Cardiac muscle cell (in vitro differentiated cells and primary cell): ENCODE data around the gene PEPD. TPM values are rescaled to one million over a fixed set of nuclear protein-coding genes. Genes with fewer than 3 reads are reported as not detected.

Experiments
- DNase-seq, 2 donors: peaks; one replicate each; pipeline versions ENCODE4 v3.0.0 to v3.0.0-alpha.2; 2010 to 2017; ENCODE audit warnings: low read depth in 1 of 2, low spot score in 1 of 2
- H3K27ac ChIP-seq: fragments of 200-600 bp; sonication (generic); 2 replicates; pipeline ENCODE4 v1.5.1; 2016
- H3K27me3 ChIP-seq: fragments of 200-600 bp; sonication (generic); 2 replicates; pipeline ENCODE4 v1.6.0; 2016; ENCODE audit warnings: control low read depth
- H3K36me3 ChIP-seq: fragments of 200-600 bp; sonication (generic); 2 replicates; pipeline ENCODE4 v1.5.1; 2016; ENCODE audit warnings: control low read depth
- H3K4me1 ChIP-seq: fragments of 200-600 bp; sonication (generic); 2 replicates; pipeline ENCODE4 v1.8.1; 2017; ENCODE audit warnings: low read depth, mild to moderate bottlenecking, mixed run types
- H3K4me3 ChIP-seq: fragments of 200-600 bp; sonication (generic); 2 replicates; pipeline ENCODE4 v1.5.1; 2016; ENCODE audit warnings: mild to moderate bottlenecking
- H3K9me3 ChIP-seq: fragments of 200-600 bp; sonication (generic); 2 replicates; pipeline ENCODE4 v1.5.1; 2017; ENCODE audit warnings: low read depth, mild to moderate bottlenecking, control low read depth
- CTCF ChIP-seq: IDR thresholded peaks from 2 replicates; pipeline ENCODE4 v1.5.1; 2012; ENCODE audit warnings: low read depth, mild to moderate bottlenecking, low read length
- polyA plus RNA-seq: library from polyadenylated mRNA; unstranded; fragments of >200 nt; fragmentation: Nextera tagmentation; extraction: Ambion mirVana; gene quantifications from 2 replicates; pipeline ENCODE4 v1.2.1, GENCODE V29; 2016
- total RNA-seq: library from RNA; depleted of rRNA; stranded (reverse); fragments of >200 nt; gene quantifications from 2 replicates; pipeline ENCODE4 v1.2.3, GENCODE V29; 2016

PEPD gene
- total and polyA plus RNA-seq, 2 experiments from 2014 or later, result 40.3 to 80.6 TPM

- no peak for TF ChIP-seq CTCF
- H3K9me3 ChIP-seq, result no peaks in the 10 kb centered on the region
- no peak for DNase-seq
- no peaks in the 10 kb centered on the region for H3K36me3 ChIP-seq
- H3K27ac ChIP-seq, result no peak overlapping the region
- H3K4me3 ChIP-seq, result no peak overlapping the region
- no peaks in the 10 kb centered on the region for H3K27me3 ChIP-seq
- no peaks in the 10 kb centered on the region for H3K4me1 ChIP-seq
Measured at GRCh38 chr19:33504058-33504444, 17.5 kb downstream of the PEPD start.

- H3K9me3 ChIP-seq, result no peaks in the 10 kb centered on the region
- H3K27me3 ChIP-seq, result no peaks in the 10 kb centered on the region
- H3K27ac ChIP-seq, result no peak overlapping the region
- H3K4me1 ChIP-seq, result no peaks in the 10 kb centered on the region
- DNase-seq, result no peak
- no peaks in the 10 kb centered on the region for H3K36me3 ChIP-seq
- no peak for TF ChIP-seq CTCF
- H3K4me3 ChIP-seq, result no peak overlapping the region
Measured at GRCh38 chr19:33503433-33504057, 18.0 kb downstream of the PEPD start.

GRCh38 chr19:33503030-33503429 lies 18.6 kb downstream of the PEPD start:
- DNase-seq, result no peak
- no peak overlapping the region for H3K27ac ChIP-seq
- no peaks in the 10 kb centered on the region for H3K4me1 ChIP-seq

GRCh38 chr19:33502521-33502920 lies 19.1 kb downstream of the PEPD start:
- no peak for TF ChIP-seq CTCF
- H3K36me3 ChIP-seq, result no peaks in the 10 kb centered on the region
- H3K4me3 ChIP-seq, result no peak overlapping the region
- no peaks in the 10 kb centered on the region for H3K27me3 ChIP-seq
- DNase-seq, result no peak
- H3K9me3 ChIP-seq, result no peaks in the 10 kb centered on the region
- H3K27ac ChIP-seq, result no peak overlapping the region
- no peaks in the 10 kb centered on the region for H3K4me1 ChIP-seq

More at GRCh38 chr19:33503030-33503429, 18.6 kb downstream of the PEPD start:
- Histone ChIP-seq H3K27me3 (no peaks in the 10 kb centered on the region), H3K9me3 (no peaks in the 10 kb centered on the region), H3K36me3 (no peaks in the 10 kb centered on the region), H3K4me3 (no peak overlapping the region)
- TF ChIP-seq CTCF, result no peak

GRCh38 chr19:33501693-33502356 lies 19.8 kb downstream of the PEPD start:
- no peaks in the 10 kb centered on the region for H3K9me3 ChIP-seq
- no peak overlapping the region for H3K4me3 ChIP-seq
- no peak for DNase-seq
- H3K36me3 ChIP-seq, result no peaks in the 10 kb centered on the region
- H3K27me3 ChIP-seq, result no peaks in the 10 kb centered on the region
- H3K27ac ChIP-seq, result no peak overlapping the region
- no peaks in the 10 kb centered on the region for H3K4me1 ChIP-seq
- no peak for TF ChIP-seq CTCF
